GM18909 (cell line): Measurements from ENCODE around the gene MAP3K3.

Experiments
- ATAC-seq: cut with Tn5 transposase; IDR thresholded peaks from one replicate; pipeline ENCODE4 v1.9.1; 2021; ENCODE audit warnings: mild to moderate bottlenecking; ENCODE audit not compliant: unreplicated experiment, poor library complexity

MAP3K3 gene

GRCh38 chr17:63647936-63648335 is 25.7 kb downstream of the MAP3K3 start:
- no peak for ATAC-seq

- ATAC-seq, result no peak
Measured at GRCh38 chr17:63649813-63650212, 27.6 kb downstream of the MAP3K3 start.

- ATAC-seq, result no peak
Measured at GRCh38 chr17:63652106-63652505, 29.9 kb downstream of the MAP3K3 start.

- no peak for ATAC-seq
Measured at GRCh38 chr17:63653050-63653449, 30.8 kb downstream of the MAP3K3 start.

GRCh38 chr17:63657786-63658185 is 35.6 kb downstream of the MAP3K3 start:
- ATAC-seq, result no peak

DNA sequence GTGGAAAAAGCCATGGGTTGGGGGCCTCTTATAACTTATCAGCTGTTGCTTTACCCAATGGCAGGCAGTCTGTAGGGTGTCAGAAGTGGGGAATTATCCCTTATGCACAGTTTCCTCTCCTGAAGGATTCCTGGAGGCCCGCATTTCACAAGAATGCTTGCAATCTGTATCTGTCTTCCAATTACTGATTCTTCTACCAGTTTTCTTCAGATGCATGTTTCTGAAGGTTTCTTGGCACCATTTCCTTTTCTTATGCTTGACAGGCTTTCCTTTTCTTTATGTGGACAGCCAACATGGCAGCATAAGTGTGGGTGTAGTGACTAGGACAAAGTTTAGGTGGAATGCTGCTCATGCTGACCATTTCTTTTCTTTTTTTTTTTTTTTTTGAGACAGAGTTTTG is 36.1 kb downstream of the MAP3K3 start:
- no peak for ATAC-seq

DNA sequence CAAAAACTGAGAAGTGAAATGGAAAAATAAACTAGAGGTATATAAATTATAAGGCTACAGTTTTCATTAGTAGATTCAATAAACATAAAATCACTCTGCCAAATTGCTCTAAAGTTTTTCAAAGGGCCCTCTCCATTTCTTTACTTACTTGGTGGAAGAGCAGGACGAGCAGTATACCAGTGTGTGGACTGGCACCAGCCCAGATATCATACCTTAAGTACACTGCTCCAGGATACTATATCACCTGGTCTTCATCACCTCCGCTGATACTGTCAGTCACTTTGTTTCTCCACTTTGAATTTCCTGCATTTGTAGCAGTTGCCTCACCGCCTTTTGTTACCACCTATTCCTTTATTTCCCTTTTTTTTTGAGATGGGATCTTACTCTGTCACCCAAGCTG is 37.6 kb downstream of the MAP3K3 start:
- ATAC-seq, result no peak

DNA sequence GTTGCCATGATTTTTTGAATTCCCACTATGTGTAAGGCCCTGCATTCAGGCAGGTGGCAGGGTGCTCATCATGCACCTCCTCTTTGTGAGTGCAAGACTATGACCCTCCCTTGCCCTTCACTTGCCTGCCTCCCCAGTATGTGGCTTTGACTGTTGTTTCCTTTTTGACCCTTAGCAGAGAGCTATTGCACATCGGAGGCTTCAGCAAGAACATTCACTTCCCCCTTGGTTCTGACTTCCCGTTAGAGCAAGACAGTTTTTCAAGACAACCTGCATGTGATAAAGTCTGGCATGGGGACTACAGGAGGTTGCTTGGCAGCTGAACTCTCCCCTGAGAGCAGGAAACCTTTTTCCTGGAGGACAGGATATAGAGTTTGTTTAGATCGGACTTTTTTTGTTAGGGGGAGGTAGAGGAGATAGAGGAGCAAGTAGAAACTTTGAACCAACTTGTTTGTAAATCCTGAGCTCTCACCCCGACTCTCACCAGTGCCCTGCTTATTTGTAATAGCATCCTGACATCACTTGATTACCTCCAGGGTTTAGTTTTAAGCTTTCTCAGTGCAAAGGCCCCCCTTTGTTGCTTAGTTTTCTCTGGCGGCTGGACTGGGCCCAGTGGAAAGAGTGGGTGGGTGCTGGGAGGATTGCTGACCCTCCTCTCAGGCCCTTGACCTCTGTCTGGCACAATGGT is 43.5 kb downstream of the MAP3K3 start:
- ATAC-seq, result peak; percentile 64

- ATAC-seq, result no peak
Measured at GRCh38 chr17:63672856-63673255, 50.6 kb downstream of the MAP3K3 start.

GRCh38 chr17:63675231-63675606 is 53.0 kb downstream of the MAP3K3 start:
- no peak for ATAC-seq

DNA sequence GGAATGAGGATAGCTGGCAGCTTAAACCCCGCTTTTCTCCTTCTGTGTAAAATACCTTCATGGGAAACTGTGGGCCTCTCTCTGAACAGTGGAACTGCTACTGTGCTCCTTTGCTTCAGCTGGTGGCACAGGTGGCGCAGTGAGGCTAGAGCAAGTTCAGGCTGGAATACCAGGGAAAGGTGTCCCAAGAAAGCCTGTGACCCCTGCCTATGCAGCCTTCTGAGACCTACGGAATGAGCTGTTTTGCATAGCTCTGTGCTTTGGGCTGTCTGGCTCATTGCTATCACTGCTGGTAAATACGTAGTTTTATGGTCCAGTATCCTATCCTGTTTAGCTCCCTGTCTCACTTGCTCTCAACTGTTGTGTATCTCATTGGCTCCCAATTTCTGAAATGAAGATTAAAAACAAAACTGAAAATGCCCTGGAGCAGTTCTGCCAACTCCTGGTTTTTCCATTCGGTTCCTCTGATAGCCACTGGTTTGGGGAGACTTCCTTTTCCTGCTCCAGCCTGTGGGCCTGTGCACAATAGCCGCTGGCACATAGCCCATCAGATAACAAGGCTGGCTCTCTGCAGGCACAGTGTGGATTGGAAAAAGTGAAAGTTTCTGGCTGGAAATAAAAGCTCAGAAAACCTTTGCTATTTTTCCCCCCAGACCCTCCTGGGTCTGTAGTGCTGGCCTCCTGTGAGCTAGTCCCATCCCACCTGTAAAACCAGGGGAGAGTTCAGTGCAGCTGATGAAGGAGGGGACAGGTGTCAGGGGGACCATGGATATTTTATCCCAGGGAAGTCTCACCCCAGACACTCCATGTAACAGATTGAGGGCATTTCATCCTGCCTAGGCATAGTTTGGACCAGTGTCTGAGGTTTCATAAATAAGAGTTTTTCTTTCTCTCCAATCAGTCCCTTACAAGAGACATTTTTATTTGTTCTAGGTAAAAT is 53.7 kb downstream of the MAP3K3 start:
- no peak for ATAC-seq

GRCh38 chr17:63676584-63676983 is 54.4 kb downstream of the MAP3K3 start:
- ATAC-seq, result no peak

GRCh38 chr17:63679214-63679613 is 57.0 kb downstream of the MAP3K3 start:
- no peak for ATAC-seq

DNA sequence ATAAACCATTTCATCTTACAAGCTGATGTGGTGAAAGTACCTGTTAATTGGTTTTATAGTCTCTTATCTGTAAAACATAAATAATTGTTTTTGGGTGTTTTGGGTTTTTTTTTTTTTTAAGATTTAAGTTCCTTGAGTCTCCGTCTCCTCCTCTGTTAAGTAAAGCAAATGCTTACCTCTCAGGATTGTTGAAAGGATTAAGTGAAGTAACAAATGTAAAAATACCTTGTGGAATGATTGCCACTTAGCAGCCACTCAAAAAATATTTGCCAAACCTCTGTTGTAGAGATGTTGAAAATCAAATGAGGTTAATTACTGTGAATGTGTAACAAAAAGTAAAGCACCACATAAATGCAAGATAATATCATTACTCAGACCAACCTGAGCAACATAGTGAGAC is 58.5 kb downstream of the MAP3K3 start:
- ATAC-seq, result no peak

GRCh38 chr17:63681530-63681929 is 59.3 kb downstream of the MAP3K3 start:
- no peak for ATAC-seq

DNA sequence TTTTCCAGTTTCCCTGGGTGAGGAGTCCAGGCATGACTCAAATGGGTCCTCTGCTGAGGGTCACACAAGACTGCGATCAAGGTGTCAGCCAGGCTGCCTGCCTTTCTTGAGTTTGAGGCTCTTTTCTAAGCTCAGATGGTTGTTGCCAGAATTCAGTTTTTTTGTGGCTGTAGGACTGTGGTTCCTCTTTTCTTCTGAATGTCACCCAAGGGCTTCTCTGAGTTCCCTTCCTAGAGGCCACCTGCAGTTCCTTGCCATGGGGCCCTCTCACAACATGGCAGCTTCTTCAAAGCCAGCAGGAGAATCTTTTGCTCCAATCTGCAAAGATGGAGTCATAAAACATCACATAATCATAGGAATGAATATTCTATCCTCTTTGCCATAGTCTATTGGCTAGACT is 60.2 kb downstream of the MAP3K3 start:
- no peak for ATAC-seq

DNA sequence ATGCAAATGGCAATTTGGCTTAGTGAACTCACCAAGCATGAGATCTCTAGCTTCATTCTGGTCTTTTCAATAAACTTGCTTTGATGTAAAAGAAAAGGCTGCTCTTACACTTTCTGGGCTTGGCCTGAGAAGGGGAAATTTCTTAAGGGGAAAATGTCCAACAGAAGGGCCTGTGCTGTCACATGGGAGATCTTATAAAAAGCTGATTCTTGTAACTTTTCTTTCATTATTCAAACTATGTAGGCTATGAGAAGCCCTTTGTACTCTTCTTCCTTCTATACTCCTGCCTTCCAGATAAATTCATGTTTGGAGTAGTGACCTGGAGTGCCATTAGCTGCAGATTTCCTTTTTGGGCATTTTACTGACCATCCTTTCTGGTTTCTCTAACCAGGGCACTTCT is 60.8 kb downstream of the MAP3K3 start:
- no peak for ATAC-seq

GRCh38 chr17:63685041-63685440 is 62.8 kb downstream of the MAP3K3 start:
- no peak for ATAC-seq

- ATAC-seq, result no peak
Measured at GRCh38 chr17:63685578-63685977, 63.4 kb downstream of the MAP3K3 start.

- no peak for ATAC-seq
Measured at GRCh38 chr17:63686138-63686685, 64.0 kb downstream of the MAP3K3 start.

- no peak for ATAC-seq
Measured at GRCh38 chr17:63688396-63689020, 66.3 kb downstream of the MAP3K3 start.
